Measurements from ENCODE around the gene UBTF.

The UBTF gene

DNA sequence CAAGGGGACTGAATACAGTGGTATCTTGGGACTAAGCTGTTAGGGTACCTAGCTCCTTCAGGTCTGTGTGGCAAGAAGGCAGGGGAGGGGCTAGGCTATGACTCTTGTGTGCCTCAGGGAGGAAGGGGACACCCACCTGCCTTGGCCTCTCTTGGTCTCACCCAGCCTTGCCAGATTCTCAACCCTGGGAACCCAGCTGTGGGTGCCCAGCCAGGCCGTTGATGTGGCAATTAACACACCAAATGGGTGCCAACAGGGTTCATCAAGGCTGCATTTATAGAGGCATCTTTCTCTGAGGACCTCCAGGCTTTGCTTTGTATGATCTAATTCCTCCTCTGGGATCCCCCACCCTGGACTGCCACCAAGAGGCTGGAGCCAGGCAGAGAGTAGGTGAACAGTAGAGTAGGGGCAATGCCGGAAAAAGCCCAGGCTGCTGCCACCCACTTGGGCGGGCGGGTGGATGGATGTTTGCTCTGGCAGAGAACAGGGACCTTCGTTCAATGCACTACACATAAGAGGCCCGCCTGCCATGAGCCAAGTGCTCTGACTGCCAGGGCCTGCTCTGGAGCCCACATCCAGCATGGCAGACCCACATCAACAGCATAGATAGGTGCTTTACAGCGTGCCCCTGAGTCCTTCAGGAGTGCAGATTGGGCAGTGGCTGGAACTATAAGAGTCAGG lies 52.2 kb downstream of the UBTF start:
- no peak for DNase-seq

DNA sequence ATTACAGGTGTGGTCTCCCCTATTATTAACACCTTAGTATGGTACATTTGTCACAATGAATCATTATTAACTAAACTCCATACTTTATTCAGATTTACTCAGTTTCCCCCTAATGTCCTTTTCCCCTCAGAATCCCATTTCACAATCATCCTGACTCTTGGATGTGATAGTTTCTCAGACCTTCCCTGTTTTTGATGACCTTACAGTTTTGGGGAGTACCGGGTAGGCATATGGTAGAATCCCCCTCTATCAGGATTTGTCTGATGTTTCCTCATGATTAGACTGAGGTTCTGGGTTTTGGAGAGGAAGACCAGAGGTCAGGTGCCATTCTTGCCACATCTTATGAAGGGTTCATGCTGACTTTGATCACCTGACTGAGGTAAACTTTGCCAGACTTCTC lies 55.0 kb downstream of the UBTF start:
- no peak for DNase-seq

DNA sequence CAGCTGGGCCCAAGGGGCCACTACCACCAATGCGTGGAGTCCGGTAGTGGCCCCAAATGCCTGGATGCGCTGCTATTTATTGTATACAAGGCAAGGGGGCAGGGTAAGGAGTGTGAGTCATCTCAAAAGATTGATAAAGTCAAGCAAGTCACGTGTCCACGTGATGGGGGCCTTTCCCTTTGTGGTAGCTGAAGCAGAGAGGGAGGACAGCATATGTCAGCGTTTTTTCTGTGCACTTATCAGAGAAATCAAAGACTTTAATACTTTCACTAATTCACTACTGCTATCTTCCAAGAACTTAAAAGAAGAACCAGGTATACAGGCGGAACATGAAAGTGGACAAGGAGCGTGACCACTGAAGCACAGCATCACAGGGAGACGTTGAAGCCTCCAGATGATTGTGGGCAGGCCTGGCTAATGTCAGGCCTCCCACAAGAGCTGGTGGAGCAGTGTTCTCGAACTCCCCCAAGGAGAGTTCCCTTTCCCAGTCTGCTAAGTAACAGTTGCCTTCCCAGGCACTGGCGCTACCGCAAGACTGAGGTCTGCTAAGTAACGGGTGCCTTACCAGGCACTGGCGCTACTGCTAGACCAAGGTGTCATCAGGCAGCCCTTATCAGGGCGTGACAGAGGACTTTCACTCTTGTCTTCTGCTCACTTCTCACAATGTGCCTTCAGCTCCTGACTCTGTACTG lies 59.8 kb downstream of the UBTF start:
- no peak for DNase-seq

DNA sequence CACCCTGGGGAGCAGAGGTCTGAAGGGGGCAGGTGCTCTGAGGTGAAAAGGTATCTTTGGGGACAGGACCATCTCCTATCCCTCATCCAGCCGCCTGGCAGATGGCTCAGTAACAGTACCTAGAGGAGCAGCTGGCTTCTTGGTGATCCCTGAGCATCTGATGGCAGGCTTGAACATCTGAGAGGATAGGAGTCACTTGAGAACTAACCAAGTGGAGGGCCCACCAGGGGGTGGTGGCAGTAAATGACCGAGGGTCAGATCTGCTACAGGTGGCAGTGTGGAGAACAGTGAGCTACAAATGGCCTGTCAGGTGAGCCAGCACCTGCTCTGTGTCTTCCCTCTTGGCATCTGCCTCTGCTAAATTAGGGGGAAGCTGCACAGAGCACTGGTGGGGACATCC lies 64.0 kb downstream of the UBTF start:
- no peak for DNase-seq

Data from eye (tissue), 1 donor.